HG02798 (cell line): ENCODE measurements around the gene CDK19.
A peak's percentile ranks its signal among the peaks of the same experiment; 100 is the strongest.

ENCODE experiments used
- ATAC-seq: cut with Tn5 transposase; IDR thresholded peaks from one replicate; pipeline ENCODE4 v1.9.1; 2021; ENCODE audit warnings: mild to moderate bottlenecking; ENCODE audit not compliant: unreplicated experiment, poor library complexity

CDK19 gene

DNA sequence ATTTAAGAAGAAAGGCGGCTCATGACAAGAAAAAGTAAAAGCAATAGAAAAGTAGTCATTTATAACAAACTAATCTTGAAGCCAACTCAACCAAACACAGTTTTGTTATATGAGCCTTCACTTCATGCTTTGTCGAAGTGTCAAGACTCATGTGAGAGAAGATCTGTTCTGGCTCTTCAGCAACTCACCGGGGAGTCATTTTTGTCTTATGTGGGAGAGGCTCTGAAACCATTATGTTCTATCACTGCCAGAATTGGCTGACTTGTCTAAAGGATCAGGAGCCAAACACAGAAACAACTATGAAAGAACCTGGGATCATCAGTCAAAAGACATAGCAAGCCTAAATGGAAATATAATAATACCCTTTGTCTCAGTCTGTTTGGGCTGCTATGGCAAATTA, 105.2 kb downstream of the CDK19 start:
- no peak for ATAC-seq

DNA sequence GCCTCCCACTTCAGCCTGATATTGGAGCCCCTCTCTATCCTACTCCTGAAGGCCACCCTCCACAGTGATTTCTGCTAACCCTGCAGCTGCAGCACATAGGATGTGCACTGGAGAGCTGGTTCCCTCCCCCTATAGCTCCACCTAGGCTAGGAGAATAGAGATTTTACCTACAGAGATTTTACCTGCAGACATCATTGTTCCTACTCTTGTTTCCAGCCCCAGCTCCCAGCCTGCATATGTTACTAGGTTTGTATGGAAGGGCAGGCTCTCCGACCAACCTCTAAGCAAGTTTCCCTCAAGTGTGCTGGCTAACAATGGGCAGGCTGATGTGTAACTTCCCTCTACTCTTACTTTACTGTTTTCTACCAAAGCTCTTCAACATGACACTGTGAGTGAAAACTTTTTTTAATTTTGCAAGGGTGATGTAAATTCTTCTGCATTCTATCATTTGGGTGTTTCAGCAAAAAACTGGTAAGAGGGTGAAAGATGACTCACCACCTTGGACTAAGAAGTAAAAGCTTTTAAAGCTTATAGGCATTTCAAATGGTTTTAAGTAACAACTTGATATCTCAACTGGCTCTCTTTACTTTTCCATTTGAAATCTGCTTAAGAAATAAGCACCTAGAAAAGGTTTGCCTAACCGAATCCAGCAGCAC, 106.8 kb downstream of the CDK19 start:
- ATAC-seq: no peak

DNA sequence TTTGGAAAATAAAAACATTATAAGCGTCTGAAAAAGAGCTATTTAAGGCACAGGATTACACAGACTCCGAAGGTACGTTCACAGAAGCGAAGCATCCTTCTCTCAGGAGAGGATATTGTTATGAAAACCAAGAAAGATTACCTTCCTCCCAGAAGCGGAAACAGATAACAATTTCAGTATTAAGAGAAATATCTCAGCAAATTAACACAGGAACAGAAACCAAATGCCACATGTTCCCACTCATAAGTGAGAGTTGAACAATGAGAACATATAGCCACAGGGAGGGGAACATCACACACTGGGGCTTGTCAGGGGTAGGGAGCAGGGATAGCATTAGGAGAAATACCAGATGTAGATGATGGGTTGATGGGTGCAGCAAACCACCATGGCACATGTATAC, 109.7 kb downstream of the CDK19 start:
- no peak for ATAC-seq

DNA sequence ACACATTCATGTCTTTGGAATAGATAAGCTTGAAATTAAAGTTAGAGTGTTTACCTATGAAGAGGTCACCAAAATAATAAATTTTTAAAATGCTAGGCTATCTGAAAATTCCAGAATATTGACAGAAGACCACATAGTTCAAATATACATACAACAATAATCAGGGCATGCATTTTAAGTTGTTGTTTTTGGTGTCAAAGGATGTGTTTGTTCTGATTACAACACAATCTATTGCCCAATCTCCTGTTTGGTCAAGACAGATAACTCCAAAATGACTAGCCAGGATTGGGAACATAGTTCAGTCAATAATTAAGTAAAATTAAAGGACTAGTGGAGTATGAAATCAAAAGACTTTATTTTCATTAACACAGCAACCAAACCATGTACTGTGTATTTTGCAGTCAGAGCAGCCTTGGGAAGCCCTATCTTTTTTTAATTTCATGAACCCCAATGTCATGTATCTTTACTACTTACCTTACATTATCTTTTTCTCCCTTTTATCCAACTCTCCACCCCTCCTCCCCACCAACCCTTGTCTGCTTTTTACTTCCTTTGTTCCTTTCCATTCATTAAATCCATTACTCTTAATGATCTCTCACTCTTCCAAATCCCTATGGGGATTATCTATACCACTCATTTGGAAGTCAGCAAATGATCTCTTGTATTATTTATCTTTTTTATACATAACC, 111.2 kb downstream of the CDK19 start:
- ATAC-seq: no peak

DNA sequence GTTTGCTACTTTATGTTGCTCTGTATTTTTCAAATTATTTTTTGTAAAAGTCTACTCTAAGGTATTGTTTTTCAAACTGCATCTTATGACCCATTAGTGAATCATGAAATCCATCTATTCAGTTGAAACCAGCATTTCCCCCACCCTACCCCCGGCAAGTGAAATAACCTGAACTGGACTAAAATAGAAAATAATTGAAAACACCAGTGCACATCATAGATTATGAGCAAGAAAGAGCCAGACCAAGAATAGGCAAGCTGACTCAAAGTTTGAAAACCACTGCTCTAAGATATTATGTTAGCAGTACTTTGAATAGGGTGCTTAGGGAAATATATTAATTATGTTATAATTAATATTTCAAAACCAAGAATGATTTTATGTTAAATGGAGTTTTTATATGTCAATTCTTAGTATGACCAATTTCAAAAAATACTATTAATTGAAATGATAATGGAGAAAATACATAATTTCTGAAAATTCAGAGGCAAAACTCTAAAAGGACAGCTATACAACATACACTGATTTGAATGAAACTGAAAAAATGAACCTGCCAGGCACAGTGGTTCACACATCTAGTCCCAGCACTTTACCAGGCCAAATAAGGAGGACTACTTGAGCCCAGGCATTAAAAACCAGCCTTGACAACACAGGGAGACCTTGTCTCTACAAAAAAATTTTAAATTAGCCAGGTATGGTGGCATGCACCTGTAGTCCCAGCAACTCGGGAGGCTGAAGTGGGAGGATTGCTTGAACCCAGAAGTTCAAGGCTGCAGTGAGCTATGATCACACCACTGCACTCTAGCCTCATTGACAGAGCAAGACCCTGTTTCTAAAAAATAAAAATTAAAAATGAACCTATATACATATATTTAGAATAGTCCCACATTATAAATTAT, 112.0 kb downstream of the CDK19 start:
- no peak for ATAC-seq

DNA sequence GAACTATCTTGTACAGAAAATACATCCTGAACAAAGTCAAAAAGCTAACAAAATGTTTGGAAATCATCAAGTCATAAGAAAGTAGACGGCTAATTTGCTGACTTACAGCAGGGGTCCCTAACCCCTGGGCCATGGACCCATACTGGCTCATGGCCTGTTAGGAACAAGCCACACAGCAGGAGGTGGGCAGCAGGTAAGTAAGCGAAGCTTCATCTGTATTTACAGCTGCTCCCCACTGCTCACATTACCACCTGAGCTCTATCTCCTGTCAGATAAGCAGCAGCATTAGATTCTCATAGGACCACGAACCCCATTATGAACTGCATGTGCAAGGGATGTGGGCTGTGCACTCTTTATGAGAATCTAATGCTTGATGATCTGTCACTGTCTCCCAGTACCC, 115.5 kb downstream of the CDK19 start:
- no peak for ATAC-seq

DNA sequence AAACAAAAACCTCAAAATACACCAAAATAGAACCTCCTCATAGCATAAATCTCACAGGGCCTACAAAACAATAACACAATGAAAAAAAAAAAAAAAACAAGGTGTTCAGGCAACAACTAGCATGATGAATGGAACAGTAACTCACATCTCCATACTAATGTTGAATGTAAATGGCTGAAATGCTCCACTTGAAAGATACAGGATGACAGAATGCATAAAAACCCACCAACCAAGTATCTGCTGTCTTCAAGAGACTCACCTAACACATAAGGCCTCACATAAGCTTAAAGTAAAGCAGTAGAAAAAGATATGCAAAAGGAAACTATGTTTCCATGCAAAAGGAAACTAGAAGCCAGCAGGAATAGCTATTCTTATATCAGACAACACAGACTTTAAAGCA, 121.3 kb downstream of the CDK19 start:
- no peak for ATAC-seq

DNA sequence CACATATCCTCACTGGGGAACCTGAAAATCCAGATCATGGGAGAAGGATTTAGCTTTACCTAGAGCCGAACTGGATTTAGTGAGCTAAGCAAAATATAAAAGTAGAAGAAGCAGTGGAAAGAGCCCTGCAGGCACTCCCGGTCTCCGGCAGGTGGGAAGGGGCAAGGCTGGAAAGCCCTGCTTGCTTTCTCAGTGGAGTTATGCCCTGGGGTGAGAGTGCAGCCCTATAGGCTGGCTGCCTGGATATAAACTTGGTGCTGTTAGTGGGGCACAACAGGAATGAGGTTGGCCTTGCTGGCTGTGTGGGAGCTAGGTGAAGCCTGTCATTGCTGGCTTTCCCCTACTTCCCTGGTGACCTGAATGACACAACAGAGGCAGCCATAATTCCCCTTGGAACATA, 122.0 kb downstream of the CDK19 start:
- ATAC-seq: no peak

DNA sequence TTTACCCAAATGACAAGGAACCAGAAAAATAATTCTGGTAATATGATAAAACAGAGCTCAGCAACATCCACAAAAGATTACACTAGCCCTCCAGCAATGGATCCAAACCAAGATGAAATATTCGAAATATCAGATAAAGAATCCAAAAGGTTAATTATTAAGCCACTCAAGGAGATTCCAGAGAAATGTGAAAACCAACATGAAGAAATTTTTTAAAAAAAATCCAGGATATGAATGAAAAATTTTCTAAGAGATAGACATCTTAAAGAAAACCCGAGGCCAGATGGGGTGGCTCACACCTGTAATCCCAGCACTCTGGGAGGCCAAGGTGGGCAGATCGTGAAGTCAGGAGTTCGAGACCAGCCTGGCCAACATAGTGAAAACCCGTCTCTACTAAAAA, 124.4 kb downstream of the CDK19 start:
- no peak for ATAC-seq

DNA sequence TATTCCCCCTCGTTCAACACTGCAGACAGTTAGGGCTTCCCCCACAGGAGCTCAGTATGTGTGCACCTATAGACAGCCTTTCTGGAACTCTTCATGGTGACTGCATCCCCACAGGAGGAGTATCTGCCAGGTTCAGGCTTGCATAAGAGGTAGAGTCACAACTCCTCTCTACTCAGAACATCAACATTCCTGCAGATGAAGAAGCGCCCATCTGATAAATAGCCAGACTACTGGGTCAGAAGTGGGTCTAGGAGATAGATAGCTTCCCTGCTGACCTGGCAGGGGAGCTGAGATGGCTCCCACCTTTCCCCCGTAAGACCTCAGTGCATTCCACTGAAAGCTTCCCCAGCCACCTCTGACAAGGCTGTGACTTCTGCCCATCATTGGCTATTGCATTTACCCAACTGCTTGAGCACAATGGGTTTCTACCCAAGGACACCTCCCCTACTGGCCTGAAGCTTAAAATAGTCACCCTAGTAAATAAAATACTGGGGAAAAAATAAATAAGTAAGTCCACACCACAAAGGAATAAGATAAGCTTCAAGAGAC, 125.1 kb downstream of the CDK19 start:
- ATAC-seq: no peak

DNA sequence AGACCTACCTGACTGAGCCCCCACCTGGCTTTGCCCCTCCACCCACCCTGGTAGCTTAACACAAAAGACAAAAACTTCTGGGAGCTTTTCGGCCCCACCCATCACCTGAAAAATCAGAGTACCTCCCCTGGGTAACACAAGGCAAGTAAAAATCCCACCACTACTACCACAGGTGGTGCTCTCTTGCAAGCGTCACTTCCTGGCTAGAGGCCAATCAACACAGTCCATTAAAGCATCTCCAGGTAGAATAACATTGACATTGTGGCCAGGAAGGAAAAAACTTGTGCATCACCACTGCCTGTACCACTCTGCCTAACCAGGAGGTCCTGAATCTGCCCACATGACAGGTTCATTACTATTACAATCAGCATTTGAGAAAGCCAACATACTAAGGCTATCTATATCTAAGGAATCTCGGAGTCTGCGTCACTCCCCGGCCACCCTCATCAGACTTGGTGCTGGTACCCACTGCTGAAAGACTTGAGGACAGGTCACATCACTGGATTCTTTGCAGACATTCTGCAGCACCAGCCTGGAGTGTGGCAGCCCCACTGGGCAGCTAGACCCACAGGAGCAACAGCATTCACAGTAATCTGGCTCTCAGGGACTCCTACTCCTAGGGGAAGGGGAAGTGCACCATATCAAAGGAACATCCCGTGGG, 125.9 kb downstream of the CDK19 start:
- ATAC-seq: no peak

DNA sequence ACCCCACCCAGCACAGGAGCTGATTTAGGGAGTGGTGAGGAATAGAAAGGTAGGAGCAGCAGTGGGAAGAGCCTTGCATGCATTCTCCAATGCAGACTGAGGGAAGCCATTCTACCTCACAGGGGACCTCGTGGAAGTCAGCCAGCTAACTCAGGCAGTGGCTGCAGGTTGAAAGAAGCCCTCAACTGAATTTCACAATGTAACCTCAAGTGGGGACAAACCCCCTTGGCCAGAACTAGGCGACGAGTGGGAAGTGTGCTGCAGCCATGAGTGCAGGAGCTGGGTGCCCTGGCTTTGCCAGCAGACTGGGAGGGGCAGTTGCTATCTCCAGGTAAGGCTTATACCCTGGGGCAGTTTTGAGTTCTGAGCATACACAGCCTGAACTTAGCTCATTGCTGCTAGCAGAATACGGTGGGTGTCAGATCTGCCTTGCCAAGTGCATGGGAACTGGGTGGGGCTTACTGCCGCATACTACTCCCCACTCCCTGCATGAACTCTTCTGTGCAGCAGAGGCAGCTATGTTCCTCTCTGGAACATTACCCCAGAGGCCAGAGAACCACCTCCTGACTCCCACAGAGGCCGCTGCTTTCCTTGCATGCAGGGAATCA, 126.5 kb downstream of the CDK19 start:
- no peak for ATAC-seq

DNA sequence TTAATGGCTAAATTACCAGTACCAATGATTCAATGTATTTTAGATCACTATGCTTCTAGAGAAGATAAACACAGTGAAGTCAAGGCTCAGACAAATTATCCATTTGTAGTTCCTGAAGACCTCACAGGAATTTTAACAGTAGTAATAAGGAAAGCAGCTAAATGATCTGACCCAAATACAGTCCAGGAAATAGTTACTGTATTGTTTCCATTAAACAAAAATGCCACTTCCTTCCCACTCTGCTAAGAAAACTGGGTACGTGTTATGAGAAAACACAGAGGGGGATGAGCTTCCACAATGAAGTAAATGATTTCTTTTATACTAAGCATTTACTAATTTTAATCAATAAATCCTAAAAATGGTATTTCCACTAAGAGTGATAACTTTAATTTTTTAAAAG, 127.9 kb downstream of the CDK19 start:
- ATAC-seq: no peak

DNA sequence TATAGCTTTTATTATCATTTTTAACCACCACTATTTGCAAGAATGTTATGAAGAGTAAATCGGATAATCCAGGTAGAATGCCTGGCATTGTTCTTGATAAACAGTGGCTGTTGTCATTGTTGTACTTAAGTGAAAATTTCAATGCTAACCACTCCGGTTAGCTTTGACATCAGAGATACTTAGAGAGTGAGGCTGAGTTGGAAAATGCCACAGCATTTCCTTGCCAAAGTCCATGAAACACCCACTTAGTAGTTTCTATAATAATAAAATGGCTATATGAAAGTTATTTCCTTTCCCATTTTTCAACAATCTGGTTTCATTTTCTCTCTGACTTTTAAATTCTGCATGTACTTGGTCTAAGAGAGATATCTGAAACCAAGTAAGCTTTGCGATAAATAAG, 132.0 kb downstream of the CDK19 start:
- ATAC-seq: no peak

DNA sequence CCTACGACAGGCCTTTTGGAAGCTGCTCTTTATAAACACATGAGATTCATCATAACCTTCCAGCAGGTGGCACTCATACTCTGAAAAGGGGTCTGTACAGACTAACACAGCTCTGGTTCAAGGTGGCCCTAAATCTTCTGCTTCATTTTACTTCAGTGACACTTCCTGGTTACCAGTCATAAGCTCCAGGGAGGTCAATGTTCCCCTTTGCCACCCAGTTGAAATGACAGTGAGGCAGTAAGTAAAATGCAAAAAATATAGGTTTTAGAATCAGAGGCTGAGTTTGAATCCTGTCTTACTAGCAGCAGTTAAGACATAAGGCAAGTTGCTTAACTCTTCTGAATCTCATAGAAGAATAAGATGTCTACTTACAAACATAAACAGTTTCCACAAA, 132.8 kb downstream of the CDK19 start:
- ATAC-seq: peak; percentile 98

DNA sequence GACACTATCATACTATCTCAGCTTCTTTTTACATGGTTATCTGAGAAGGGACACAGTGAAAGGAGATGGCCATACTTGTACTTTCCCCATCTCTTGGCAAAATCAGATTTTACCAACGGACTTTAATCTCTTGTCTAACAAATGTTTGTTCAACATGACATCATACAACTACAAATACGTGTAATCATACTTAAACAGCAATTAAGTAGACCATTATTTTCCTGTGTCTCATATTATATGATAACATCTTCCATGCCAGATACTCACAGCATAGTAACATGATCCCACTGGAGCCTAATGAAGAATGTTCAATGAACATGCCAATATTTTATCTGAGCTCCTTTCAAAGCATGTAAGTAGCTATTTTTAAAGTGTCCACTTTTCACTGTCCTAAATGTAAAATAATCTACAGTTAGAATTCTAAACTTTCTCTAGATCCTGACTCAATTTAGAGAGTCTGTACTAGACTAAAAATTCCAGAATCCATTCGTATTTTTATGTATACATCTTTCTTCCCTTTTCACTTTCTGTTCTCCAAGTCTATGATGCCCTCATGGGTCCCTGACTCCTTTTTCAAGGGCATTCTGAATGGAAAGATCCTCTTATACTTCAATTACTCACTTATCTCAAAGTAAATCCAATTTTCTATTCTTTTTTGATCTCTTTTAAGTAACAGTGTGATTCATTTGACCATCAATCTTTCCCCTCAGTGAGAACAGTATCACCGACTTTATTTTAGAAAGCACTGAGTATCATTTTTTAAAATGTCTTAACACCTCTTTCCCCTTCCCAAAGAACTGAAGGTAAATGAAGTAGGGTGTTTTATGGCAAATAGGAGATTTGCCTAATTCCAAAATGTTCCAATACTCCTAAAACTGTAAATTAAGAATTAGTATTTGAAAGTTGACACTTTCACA, 133.5 kb downstream of the CDK19 start:
- peak; percentile 6 for ATAC-seq

DNA sequence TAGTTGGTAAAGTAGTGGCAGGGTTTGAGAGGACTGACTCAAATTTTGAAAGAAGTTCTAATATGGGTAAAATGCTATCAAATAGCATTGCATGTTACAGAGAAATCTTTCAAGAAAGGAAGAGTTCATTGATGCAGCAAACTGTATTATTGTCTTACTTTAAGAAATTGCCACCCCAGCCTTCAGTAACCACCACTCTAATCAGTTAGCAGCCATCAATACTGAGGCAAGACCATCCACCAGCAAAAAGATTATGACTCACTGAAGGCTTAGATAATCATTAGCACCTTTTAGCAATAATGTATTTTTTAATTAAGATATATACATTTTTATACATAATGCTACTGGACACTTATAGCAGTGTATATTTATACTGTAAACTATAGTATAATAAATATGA, 138.9 kb downstream of the CDK19 start:
- ATAC-seq: no peak

DNA sequence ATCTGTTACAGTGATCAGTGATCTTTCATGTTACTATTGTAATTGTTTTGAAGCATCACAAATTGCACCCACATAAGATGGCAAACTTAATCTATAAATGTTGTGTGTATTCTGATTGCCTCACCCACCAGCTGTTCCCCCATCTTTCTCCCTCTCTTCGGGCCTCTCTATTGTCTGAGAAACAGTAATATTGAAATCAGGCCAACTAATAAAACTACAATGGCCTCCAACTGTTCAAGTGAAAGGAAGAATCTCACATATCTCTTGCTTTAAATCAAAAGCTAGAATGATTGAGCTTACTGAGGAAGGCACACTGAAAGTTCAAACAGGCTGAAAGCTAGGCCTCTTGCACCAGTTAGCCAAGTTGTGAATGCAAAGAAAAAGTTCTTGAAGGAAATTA, 141.2 kb downstream of the CDK19 start:
- ATAC-seq: no peak

DNA sequence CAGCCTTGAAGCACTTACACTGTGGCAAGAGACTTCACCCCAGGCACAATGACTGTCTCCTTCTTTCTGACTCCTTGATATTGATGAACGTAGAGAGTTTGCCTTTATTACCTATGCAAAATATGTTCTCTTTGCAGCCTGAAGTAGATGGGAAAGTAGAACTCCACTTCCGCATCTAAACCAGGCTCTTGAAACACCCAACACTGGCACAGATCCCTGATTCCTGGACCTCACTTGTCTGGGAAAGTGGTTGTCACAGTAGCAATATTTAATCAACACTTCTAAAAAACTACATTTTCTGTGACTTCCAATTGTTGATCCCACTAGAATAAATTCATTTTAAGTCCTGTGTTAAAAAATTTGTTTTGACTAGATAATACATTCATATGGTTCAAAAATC, 143.1 kb downstream of the CDK19 start:
- no peak for ATAC-seq
